GM12878 (cell line): ENCODE results near the gene PITX1. TPM values are rescaled to one million over a fixed set of nuclear protein-coding genes. Genes with fewer than 3 reads are reported as not detected.

Experiments used
- ATAC-seq: fragments of 200-7000 bp; cut with Tn5 transposase; 3 replicates; pipeline ENCODE4 v1.9.1; 2020; ENCODE audit warnings: mild to moderate bottlenecking, moderate library complexity
- BruUV-seq: library from RNA; stranded (reverse); fragments of 400-500 nt; replicated peaks from 2 replicates; lab custom pipeline; 2021; lab: Mats Ljungman, UMichigan
- CTCF ChIA-PET: fragments of 300-600 bp; sonication (Branson Sonifier 250); formaldehyde crosslinking; extraction: SDS; loops from one replicate; lab custom pipeline; 2021; ENCODE audit warnings: inconsistent platforms; lab: Yijun Ruan, JAX
- POLR2A ChIA-PET: fragments of 350-600 bp; formaldehyde crosslinking; extraction: SDS; loops from one replicate; lab custom pipeline; 2021; ENCODE audit warnings: inconsistent platforms; lab: Charles Lee
- RAD21 ChIA-PET: fragments of 300-600 bp; sonication (Branson Sonifier 250); formaldehyde crosslinking; loops from one replicate; lab custom pipeline; 2023; ENCODE audit warnings: antibody characterized with exemption; ENCODE audit not compliant: unreplicated experiment; lab: Charles Lee
- SMC1A ChIA-PET: fragments of 300-600 bp; sonication (Branson Sonifier 250); formaldehyde crosslinking; loops from one replicate; lab custom pipeline; 2023; ENCODE audit not compliant: unreplicated experiment, uncharacterized antibody; lab: Charles Lee
- DNase-seq: peaks from one replicate; pipeline ENCODE4 v3.0.0-alpha.2; 2011; ENCODE audit warnings: low read depth, low spot score
- FAIRE-seq: peaks from 3 replicates; lab custom pipeline; 2011; peaks lifted over from hg19 to GRCh38; lab: Jason Lieb, UNC
- H2AFZ ChIP-seq: 2 replicates; pipeline ENCODE4 v1.6.0; 2011; ENCODE audit warnings: low read depth, low read length, control low read depth; ENCODE audit not compliant: control insufficient read depth
- H3K27ac ChIP-seq: 2 replicates; pipeline ENCODE4 v1.5.1; 2011; ENCODE audit warnings: control low read depth; ENCODE audit not compliant: control insufficient read depth, insufficient read depth
- H3K27me3 ChIP-seq, 2 experiments: replicated peaks in 1 of 2; 2 replicates each; pipeline versions ENCODE4 v1.6.0 to v1.6.1; 2011; ENCODE audit warnings: low read length in 1 of 2; ENCODE audit not compliant: control insufficient read depth in 2 of 2, insufficient read depth in 2 of 2
- H3K36me3 ChIP-seq, 2 experiments: 2 replicates each; pipeline ENCODE4 v1.5.1; 2011; ENCODE audit warnings: low read length in 1 of 2; ENCODE audit not compliant: control insufficient read depth in 2 of 2, insufficient read depth in 2 of 2
- H3K4me1 ChIP-seq: 2 replicates; pipeline ENCODE4 v1.6.1; 2011; ENCODE audit warnings: mild to moderate bottlenecking, low read length, moderate library complexity, mixed read lengths; ENCODE audit not compliant: control insufficient read depth, insufficient read depth
- H3K4me2 ChIP-seq: 2 replicates; pipeline ENCODE4 v1.6.0; 2011; ENCODE audit warnings: control low read depth; ENCODE audit not compliant: control insufficient read depth, insufficient read depth
- H3K4me3 ChIP-seq: fragments of 200-600 bp; sonication (generic); 2 replicates; pipeline ENCODE4 v1.5.1; 2016
- H3K79me2 ChIP-seq: 2 replicates; pipeline ENCODE4 v1.6.0; 2011; ENCODE audit warnings: low read length; ENCODE audit not compliant: control insufficient read depth, insufficient read depth
- H3K9ac ChIP-seq: 2 replicates; pipeline ENCODE4 v1.8.0; 2011; ENCODE audit warnings: low read length, control low read depth, mixed read lengths; ENCODE audit not compliant: control insufficient read depth, insufficient read depth
- H3K9me3 ChIP-seq: replicated peaks from 3 replicates; pipeline ENCODE4 v1.5.1; 2011; ENCODE audit warnings: mild to moderate bottlenecking, low read length; ENCODE audit not compliant: control insufficient read depth, insufficient read depth
- H4K20me1 ChIP-seq: 2 replicates; pipeline ENCODE4 v1.6.0; 2011; ENCODE audit not compliant: control insufficient read depth, insufficient read depth
- WRNIP1 ChIP-seq: IDR thresholded peaks from 2 replicates; pipeline ENCODE4 v1.6.1; 2011; ENCODE audit warnings: low read depth, low read length, improper control_type of control experiment, borderline replicate concordance
- YBX1 ChIP-seq: fragments of 450-650 bp; IDR thresholded peaks from 2 replicates; pipeline ENCODE4 v1.6.1; 2016; ENCODE audit warnings: antibody characterized with exemption
- WGBS: methylation state at CpG from one replicate; pipeline ENCODE4 v1.1.6; 2016; ENCODE audit warnings: low lambda C conversion rate; ENCODE audit not compliant: insufficient replicate concordance, insufficient coverage; ENCODE audit errors: missing lambda C conversion rate; 5-methylcytosine and 5-hydroxymethylcytosine counted together
- in situ Hi-C: fragments of 300-500 bp; cut with MboI; formaldehyde crosslinking; loops from 9 replicates; pipeline ENCODE4 v1.14.3; 2018; ENCODE audit warnings: mixed read lengths
- intact Hi-C: fragments of 100-400 bp; cut with micrococcal nuclease; formaldehyde crosslinking; loops from one replicate; pipeline ENCODE4 v1.14.2; 2022; ENCODE audit not compliant: unreplicated experiment
- polyA plus RNA-seq, 11 experiments: library from polyadenylated mRNA; depleted of rRNA in 4 of 11; unstranded in 6 of 11; stranded (reverse) in 5 of 11; fragments of >200 nt; fragmentation: Nextera tagmentation in 4 of 11; fragmentation: Illumina TruSeq in 1 of 11; extraction: Ambion mirVana in 4 of 11; extraction: Trizol in 1 of 11; gene quantifications; 1 replicate in 1 of 11; 2 replicates in 10 of 11; pipeline versions ENCODE4 v1.2.1 to v1.2.3, GENCODE V29; 2011 to 2016; ENCODE audit warnings: inconsistent platforms in 2 of 11, missing spikeins in 2 of 11, low read depth in 1 of 11
- total RNA-seq, 4 experiments: library from RNA; depleted of rRNA in 3 of 4; stranded (reverse); fragments of >200 nt in 3 of 4; fragmentation: Illumina TruSeq in 1 of 4; extraction: Trizol in 1 of 4; gene quantifications; 2 replicates each; pipeline versions ENCODE4 v1.2.1 to v1.2.3, GENCODE V29; 2013 to 2021

PITX1 gene
- total and polyA plus RNA-seq, 10 of the 15 experiments (the other 5 are each of a cell fraction or from before 2014, with no cell fraction given) = 0.16 to 1.1 (median 0.68) TPM; not detected in 5

DNA sequence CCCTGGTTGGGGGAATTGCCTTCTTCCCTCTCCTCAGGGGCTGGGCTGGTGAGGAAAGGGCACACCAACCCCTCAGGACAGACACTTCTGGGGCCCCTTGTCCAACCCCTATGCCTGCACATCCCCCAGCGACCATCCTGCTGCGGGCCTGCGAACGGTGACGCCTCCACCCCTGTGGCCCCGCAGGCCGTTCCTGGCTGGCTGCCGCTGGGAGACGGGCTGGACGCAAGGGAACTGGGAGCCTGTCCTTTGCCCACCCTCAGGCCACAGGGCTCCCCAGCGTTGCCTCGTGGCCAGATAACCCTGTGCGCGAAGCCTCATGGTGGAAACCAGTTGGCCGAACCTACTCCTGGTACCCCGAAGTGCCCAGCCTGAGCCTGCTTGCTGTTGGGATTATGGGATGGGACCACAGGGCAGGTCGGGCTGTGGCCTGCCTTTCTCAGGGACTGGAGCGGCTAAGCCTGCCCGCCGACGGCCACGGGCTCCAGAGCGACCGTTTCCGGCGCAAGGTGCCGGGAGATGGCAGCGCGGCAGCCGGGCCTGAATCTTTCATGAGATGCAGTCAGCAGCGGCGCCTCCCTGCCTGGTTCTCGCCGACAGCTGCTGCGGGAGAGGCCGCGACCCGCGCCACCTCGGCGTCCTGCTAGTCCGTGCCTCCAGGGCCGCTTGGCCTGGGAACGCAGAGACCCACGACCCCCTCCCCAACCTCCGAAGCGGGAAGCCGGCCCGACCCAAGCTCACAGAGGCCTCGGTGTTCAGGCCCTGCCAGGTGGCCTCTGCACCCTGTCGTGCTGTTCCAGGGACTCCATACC, 6.5 kb upstream of the PITX1 start:
- intact Hi-C loops = no loop called here
- H3K9me3 ChIP-seq = no peaks in the 10 kb centered on the region
- H3K4me1 ChIP-seq = no peaks in the 10 kb centered on the region
- in situ Hi-C loops = no loop called here
- ATAC-seq = no peak
- RAD21 ChIA-PET = no interaction called here
- H4K20me1 ChIP-seq = peaks cover 2% of the 10 kb centered on the region
- H3K36me3 ChIP-seq = no peaks in the 10 kb centered on the region
- no peak overlapping the region for H3K9ac ChIP-seq
- POLR2A ChIA-PET = no interaction called here
- no peak overlapping the region for H3K4me3 ChIP-seq
- no peak for DNase-seq
- no peaks in the 10 kb centered on the region for H3K79me2 ChIP-seq
- H3K4me2 ChIP-seq = no peak overlapping the region
- no peak overlapping the region for H2AFZ ChIP-seq
- H3K27me3 ChIP-seq = peaks cover 27 to 33% of the 10 kb centered on the region in 2 experiments
- no peak overlapping the region for H3K27ac ChIP-seq
- FAIRE-seq = no peak
- CTCF ChIA-PET = no interaction called here
- WGBS = 19% methylated on average over 49 of the region's 51 CpGs
- SMC1A ChIA-PET = no interaction called here
- no TSS peak for BruUV-seq
- TF ChIP-seq YBX1 = no peak

- peaks cover 2% of the 10 kb centered on the region for H4K20me1 ChIP-seq
- H3K4me2 ChIP-seq = no peak overlapping the region
- H3K27me3 ChIP-seq = peaks cover 33 to 39% of the 10 kb centered on the region in 2 experiments
- WGBS = 3% methylated on average over 11 of the region's 11 CpGs
- no peak overlapping the region for H3K9ac ChIP-seq
- H3K27ac ChIP-seq = no peak overlapping the region
- H3K4me1 ChIP-seq = no peaks in the 10 kb centered on the region
- no peaks in the 10 kb centered on the region for H3K36me3 ChIP-seq
- ChIA-PET POLR2A (no interaction called here), SMC1A (no interaction called here), CTCF (no interaction called here), RAD21 (no interaction called here)
- no peak overlapping the region for H3K4me3 ChIP-seq
- TF ChIP-seq WRNIP1 = no peak
- intact Hi-C loops (no loop called here), in situ Hi-C loops (no loop called here)
- FAIRE-seq = no peak
- no peak for DNase-seq
- no TSS peak for BruUV-seq
- no peak overlapping the region for H2AFZ ChIP-seq
- H3K79me2 ChIP-seq = no peaks in the 10 kb centered on the region
- no peak for ATAC-seq
- no peaks in the 10 kb centered on the region for H3K9me3 ChIP-seq
These were observed 6.0 kb upstream of the PITX1 start for GRCh38 chr5:135040034-135040332.
